Colonic mucosa (tissue), 4 donors: ENCODE measurements around the gene IL12RB1. TPM values are rescaled to one million over a fixed set of nuclear protein-coding genes. Genes with fewer than 3 reads are reported as not detected.
"Not testable (repeated sequence)": the region's sequence is repeated elsewhere in the genome, so short reads cannot be mapped to it uniquely, and the experiment has no call there.

Source experiments
- DNase-seq: peaks from one replicate; pipeline ENCODE4 v3.0.0-alpha.2; 2020
- H3K27ac ChIP-seq: fragments of 200-600 bp; one replicate; pipeline ENCODE4 v1.8.0; 2021
- H3K27me3 ChIP-seq: fragments of 200-600 bp; one replicate; pipeline ENCODE4 v1.8.0; 2021
- H3K36me3 ChIP-seq: fragments of 200-600 bp; one replicate; pipeline ENCODE4 v1.8.0; 2021
- H3K4me1 ChIP-seq: fragments of 200-600 bp; one replicate; pipeline ENCODE4 v1.8.0; 2021; ENCODE audit warnings: mild to moderate bottlenecking
- H3K4me3 ChIP-seq: fragments of 200-600 bp; one replicate; pipeline ENCODE4 v1.8.0; 2021
- H3K9ac ChIP-seq, 2 donors: one replicate each; pipeline ENCODE4 v1.7.0; 2013; ENCODE audit warnings: control low read depth in 2 of 2, low read depth in 2 of 2, low read length in 2 of 2
- H3K9me3 ChIP-seq: fragments of 200-600 bp; one replicate; pipeline ENCODE4 v1.8.0; 2021
- CTCF ChIP-seq: fragments of 200-600 bp; IDR thresholded peaks from one replicate; pipeline ENCODE4 v1.8.0; 2022; ENCODE audit warnings: antibody characterized with exemption, mild to moderate bottlenecking
- intact Hi-C: fragments of 100-400 bp; cut with DNase I; formaldehyde crosslinking; loops from one replicate; pipeline ENCODE4 v1.14.1; 2022
- total RNA-seq, 2 donors: library from RNA; stranded (reverse); fragmentation: NEBNext Ultra II Directional in 1 of 2; extraction: Animal tissue kit (Norgen Biotek cat#: 25700) in 1 of 2; gene quantifications; one replicate each; pipeline ENCODE4 v1.2.1, GENCODE V29; 2021
- donor health status: healthy.
- donor health status: DM: no; HTN: no; CAD: no.
- donor health status: DM: no; HTN: no; CAD: no.

The IL12RB1 gene
- total RNA-seq, 2 donors from 2014 or later = 0.53 to 1.1 TPM

- DNase-seq = no peak
- peak overlapping the region; percentile 26 to 61 for H3K9ac ChIP-seq
- H3K4me1 ChIP-seq = peaks cover 17% of the 10 kb centered on the region
- intact Hi-C loops = no loop called here
- TF ChIP-seq CTCF = no peak
- H3K4me3 ChIP-seq = peak overlapping the region; percentile 19
- no peaks in the 10 kb centered on the region for H3K27me3 ChIP-seq
- H3K9me3 ChIP-seq = no peaks in the 10 kb centered on the region
- peak overlapping the region; percentile 85 for H3K27ac ChIP-seq
- H3K36me3 ChIP-seq = no peaks in the 10 kb centered on the region
Observed at GRCh38 chr19:18045307-18046050, 41.3 kb downstream of the IL12RB1 start.

GRCh38 chr19:18044825-18045304, 41.9 kb downstream of the IL12RB1 start:
- intact Hi-C loops = no loop called here

GRCh38 chr19:18043676-18044075, 43.1 kb downstream of the IL12RB1 start:
- intact Hi-C loops = no loop called here

More at GRCh38 chr19:18044825-18045304, 41.9 kb downstream of the IL12RB1 start:
- peak; percentile 89 for DNase-seq
- Histone ChIP-seq H3K36me3 (no peaks in the 10 kb centered on the region), H3K9me3 (no peaks in the 10 kb centered on the region), H3K27ac (peak overlapping the region; percentile 85), H3K27me3 (no peaks in the 10 kb centered on the region), H3K4me3 (peak overlapping the region; percentile 19), H3K9ac (peak overlapping the region; percentile 26 to 61), H3K4me1 (peaks cover 17% of the 10 kb centered on the region)
- no peak for TF ChIP-seq CTCF

GRCh38 chr19:18041054-18041453, 45.7 kb downstream of the IL12RB1 start:
- Histone ChIP-seq H3K9ac (no peak overlapping the region), H3K4me3 (no peak overlapping the region), H3K27ac (no peak overlapping the region), H3K27me3 (no peaks in the 10 kb centered on the region), H3K4me1 (peaks cover 6% of the 10 kb centered on the region), H3K9me3 (no peaks in the 10 kb centered on the region), H3K36me3 (no peaks in the 10 kb centered on the region)
- intact Hi-C loops = no loop called here
- TF ChIP-seq CTCF = no peak
- no peak for DNase-seq

More at GRCh38 chr19:18043676-18044075, 43.1 kb downstream of the IL12RB1 start:
- no peaks in the 10 kb centered on the region for H3K36me3 ChIP-seq
- no peak overlapping the region for H3K9ac ChIP-seq
- H3K27ac ChIP-seq = no peak overlapping the region
- no peaks in the 10 kb centered on the region for H3K9me3 ChIP-seq
- peaks cover 8% of the 10 kb centered on the region for H3K4me1 ChIP-seq
- DNase-seq = no peak
- no peak for TF ChIP-seq CTCF
- H3K27me3 ChIP-seq = no peaks in the 10 kb centered on the region
- H3K4me3 ChIP-seq = no peak overlapping the region

GRCh38 chr19:18032102-18032501, 54.6 kb downstream of the IL12RB1 start:
- H3K4me3 ChIP-seq, H3K36me3 ChIP-seq, H3K9ac ChIP-seq, DNase-seq, H3K9me3 ChIP-seq, H3K27ac ChIP-seq, H3K27me3 ChIP-seq, H3K4me1 ChIP-seq, intact Hi-C loops: not testable (repeated sequence)

- H3K36me3 ChIP-seq, H3K27me3 ChIP-seq, DNase-seq, intact Hi-C loops, H3K9ac ChIP-seq, H3K9me3 ChIP-seq, H3K27ac ChIP-seq, H3K4me3 ChIP-seq, H3K4me1 ChIP-seq: not testable (repeated sequence)
Observed at GRCh38 chr19:18031401-18031800, 55.3 kb downstream of the IL12RB1 start.
